ENCODE measurements around the gene SP1. TPM values are rescaled to one million over a fixed set of nuclear protein-coding genes. Genes with fewer than 3 reads are reported as not detected.
A peak's percentile ranks its signal among the peaks of the same experiment; 100 is the strongest.
"Not testable (repeated sequence)": the region's sequence is repeated elsewhere in the genome, so short reads cannot be mapped to it uniquely, and the experiment has no call there.

Gene SP1
- total RNA-seq, 1 donor from 2014 or later = 65.6 TPM

DNA sequence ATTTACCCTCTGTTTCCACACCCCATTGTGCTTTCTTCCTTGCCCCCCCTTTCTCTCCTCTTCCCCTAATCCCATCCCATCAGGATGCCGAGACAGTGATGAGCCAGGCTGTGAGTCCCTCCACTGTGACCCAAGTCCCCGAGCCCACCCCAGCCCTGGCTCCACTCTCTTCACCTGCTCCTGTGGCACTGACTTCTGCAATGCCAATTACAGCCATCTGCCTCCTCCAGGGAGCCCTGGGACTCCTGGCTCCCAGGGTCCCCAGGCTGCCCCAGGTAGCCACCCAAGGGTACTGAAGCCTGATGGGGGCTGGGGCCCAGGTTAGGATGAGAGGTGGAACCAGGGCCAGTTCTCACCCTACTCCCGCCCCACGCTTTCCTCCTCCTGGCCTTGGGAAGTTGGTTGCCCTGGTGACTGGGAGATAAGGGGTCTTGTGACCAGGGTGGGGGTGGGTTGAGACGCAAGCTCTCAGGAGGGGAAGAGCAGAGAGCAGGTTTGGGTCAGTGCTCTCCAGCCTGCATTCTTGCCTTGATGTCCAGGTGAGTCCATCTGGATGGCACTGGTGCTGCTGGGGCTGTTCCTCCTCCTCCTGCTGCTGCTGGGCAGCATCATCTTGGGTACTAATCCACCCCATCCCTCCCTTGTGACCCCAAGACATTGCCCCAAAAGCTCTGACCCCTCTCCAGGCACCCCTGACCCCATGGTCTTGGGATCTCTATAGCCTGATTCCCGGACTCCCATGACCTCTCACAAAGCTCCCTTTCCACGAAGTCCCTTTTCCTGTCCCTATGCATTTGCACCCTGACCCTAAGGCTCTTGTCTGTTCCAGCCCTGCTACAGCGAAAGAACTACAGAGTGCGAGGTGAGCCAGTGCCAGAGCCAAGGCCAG is 44.9 kb downstream of the SP1 start:
- DNase-seq (ENCODE audit: low spot score) = no peak
- Mint-ChIP-seq H3K36me3 (ENCODE audit: low read depth) (no peaks in the 10 kb centered on the region), H3K27me3 (ENCODE audit: insufficient read depth) (peaks cover 2% of the 10 kb centered on the region), H3K4me3 (no peak overlapping the region), H3K9me3 (no peaks in the 10 kb centered on the region), H3K27ac (no peak overlapping the region), H3K4me1 (ENCODE audit: low read depth) (peaks cover 17% of the 10 kb centered on the region)
- intact Hi-C loops (cut with micrococcal nuclease) = loop anchor here (10.0 kb wide), 1 partner anchor 270 kb away; no protein-coding TSS in a partner anchor

DNA sequence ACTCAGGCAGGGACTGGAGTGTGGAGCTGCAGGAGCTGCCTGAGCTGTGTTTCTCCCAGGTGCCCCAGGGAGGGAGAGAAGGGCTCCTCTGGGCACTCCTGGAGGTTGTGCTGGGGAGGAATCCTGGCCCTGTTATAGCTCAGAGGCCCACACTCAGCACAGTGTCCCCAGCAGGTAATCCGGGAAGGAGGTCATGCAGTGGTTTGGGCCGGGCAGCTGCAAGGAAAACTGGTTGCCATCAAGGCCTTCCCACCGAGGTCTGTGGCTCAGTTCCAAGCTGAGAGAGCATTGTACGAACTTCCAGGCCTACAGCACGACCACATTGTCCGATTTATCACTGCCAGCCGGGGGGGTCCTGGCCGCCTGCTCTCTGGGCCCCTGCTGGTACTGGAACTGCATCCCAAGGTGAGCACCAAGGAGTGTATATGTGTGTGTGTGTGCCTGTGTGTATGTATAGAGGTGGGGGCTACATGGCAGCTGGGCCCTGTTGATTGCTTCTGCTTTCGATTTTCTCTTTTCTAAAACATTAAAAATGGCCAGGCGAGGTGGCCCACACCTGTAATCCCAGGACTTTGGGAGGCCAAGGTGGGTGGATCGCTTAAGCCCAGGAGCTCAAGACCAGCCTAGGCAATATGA is 45.7 kb downstream of the SP1 start:
- Mint-ChIP-seq H3K36me3 (ENCODE audit: low read depth) (no peaks in the 10 kb centered on the region), H3K27ac (no peak overlapping the region), H3K27me3 (ENCODE audit: insufficient read depth) (peaks cover 2% of the 10 kb centered on the region), H3K9me3 (no peaks in the 10 kb centered on the region), H3K4me3 (no peak overlapping the region), H3K4me1 (ENCODE audit: low read depth) (peaks cover 17% of the 10 kb centered on the region)
- DNase-seq (ENCODE audit: low spot score) = no peak
- intact Hi-C loops (cut with micrococcal nuclease) = loop anchor here (10.0 kb wide), 1 partner anchor 271 kb away; no protein-coding TSS in a partner anchor

DNA sequence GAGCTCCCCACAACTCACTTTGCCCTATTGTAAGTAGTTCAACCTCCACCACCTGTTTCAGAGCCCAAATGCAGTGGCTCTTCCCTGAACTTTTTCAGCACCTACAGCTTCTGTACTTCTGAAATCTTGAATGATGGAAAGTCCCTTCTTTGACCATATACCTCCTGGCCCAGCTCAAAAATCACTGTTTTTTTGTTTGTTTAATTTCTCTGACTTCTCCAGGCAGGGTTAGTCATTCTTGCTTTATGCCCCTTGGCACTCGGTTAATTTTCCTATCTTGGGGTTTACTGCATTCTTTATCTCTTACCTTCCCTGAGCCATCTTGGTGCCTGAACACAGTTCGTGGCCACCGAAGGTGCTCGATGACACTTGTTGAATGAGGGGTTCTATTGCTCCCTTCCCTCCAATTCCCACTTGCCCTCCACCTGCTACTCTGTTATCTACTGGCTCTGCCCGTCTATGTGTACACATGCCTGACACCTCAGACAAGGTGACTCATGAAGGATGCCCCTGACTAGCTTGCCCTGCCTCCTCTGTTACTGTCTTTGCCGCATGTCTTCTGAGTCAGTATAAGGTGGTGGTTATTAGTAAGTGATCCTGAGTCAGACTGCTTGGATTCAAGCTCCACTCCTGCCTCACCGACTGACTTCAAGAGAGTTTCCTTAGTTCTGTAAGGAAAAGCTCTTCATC is 48.1 kb downstream of the SP1 start:
- Mint-ChIP-seq H3K36me3 (ENCODE audit: low read depth) (no peaks in the 10 kb centered on the region), H3K4me3 (no peak overlapping the region), H3K4me1 (ENCODE audit: low read depth) (peaks cover 9% of the 10 kb centered on the region), H3K9me3 (no peaks in the 10 kb centered on the region), H3K27ac (no peak overlapping the region), H3K27me3 (ENCODE audit: insufficient read depth) (no peaks in the 10 kb centered on the region)
- intact Hi-C loops (cut with micrococcal nuclease) = loop anchor here (10.0 kb wide), 1 partner anchor 273 kb away; no protein-coding TSS in a partner anchor
- DNase-seq (ENCODE audit: low spot score) = no peak

DNA sequence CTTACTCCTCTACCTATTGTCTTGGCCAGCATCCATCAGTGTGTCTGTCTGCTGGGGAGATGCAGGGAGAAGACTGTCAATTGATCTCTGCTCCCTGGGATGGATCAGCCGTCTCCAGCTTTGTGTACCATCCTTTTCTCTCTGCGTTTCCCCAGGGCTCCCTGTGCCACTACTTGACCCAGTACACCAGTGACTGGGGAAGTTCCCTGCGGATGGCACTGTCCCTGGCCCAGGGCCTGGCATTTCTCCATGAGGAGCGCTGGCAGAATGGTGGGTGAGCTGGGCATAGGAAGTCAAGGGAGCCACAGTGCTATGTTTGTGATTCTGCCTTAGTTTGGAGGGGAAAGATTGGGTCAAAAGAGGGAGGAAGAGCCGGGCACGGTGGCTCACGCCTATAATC is 48.8 kb downstream of the SP1 start:
- no peaks in the 10 kb centered on the region for H3K9me3 Mint-ChIP-seq
- no peaks in the 10 kb centered on the region for H3K27me3 Mint-ChIP-seq (ENCODE audit: insufficient read depth)
- no peaks in the 10 kb centered on the region for H3K36me3 Mint-ChIP-seq (ENCODE audit: low read depth)
- peaks cover 9% of the 10 kb centered on the region for H3K4me1 Mint-ChIP-seq (ENCODE audit: low read depth)
- no peak overlapping the region for H3K4me3 Mint-ChIP-seq
- no peak for DNase-seq (ENCODE audit: low spot score)
- intact Hi-C loops (cut with micrococcal nuclease) = loop anchor here (10.0 kb wide), 1 partner anchor 274 kb away; no protein-coding TSS in a partner anchor
- H3K27ac Mint-ChIP-seq = no peak overlapping the region

DNA sequence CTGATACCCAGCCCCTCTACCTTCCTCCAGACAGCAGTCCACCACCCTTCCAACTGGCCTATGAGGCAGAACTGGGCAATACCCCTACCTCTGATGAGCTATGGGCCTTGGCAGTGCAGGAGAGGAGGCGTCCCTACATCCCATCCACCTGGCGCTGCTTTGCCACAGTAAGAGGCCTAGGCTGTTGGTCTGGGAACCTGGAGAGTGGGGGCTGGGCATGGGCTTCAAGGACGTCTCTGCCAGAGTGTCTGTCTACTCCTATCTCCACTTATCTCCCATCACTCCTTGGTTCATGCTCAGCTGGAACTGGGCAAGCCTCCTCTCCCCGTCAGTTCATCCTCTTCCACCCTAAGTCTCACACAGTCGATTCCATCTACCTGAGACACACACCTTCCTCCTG is 50.1 kb downstream of the SP1 start:
- no peak overlapping the region for H3K4me3 Mint-ChIP-seq
- DNase-seq (ENCODE audit: low spot score) = no peak
- intact Hi-C loops (cut with micrococcal nuclease) = no loop called here

DNA sequence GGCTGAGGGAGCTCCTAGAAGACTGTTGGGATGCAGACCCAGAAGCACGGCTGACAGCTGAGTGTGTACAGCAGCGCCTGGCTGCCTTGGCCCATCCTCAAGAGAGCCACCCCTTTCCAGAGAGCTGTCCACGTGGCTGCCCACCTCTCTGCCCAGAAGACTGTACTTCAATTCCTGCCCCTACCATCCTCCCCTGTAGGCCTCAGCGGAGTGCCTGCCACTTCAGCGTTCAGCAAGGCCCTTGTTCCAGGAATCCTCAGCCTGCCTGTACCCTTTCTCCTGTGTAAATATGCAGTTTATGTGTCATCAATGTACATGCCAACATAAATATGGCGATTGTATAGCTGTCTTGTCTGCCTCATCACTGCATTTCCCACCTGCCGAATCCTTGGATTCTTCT is 51.2 kb downstream of the SP1 start:
- Mint-ChIP-seq H3K4me1 (ENCODE audit: low read depth) (peaks cover 9% of the 10 kb centered on the region), H3K27me3 (ENCODE audit: insufficient read depth) (no peaks in the 10 kb centered on the region), H3K36me3 (ENCODE audit: low read depth) (no peaks in the 10 kb centered on the region), H3K9me3 (no peaks in the 10 kb centered on the region), H3K4me3 (no peak overlapping the region), H3K27ac (no peak overlapping the region)
- intact Hi-C loops (cut with micrococcal nuclease) = no loop called here
- no peak for DNase-seq (ENCODE audit: low spot score)

More for the DNA sequence above, 50.1 kb downstream of the SP1 start:
- H3K27ac Mint-ChIP-seq = no peak overlapping the region
- H3K4me1 Mint-ChIP-seq (ENCODE audit: low read depth) = peaks cover 9% of the 10 kb centered on the region
- H3K27me3 Mint-ChIP-seq (ENCODE audit: insufficient read depth) = no peaks in the 10 kb centered on the region
- H3K9me3 Mint-ChIP-seq = no peaks in the 10 kb centered on the region
- H3K36me3 Mint-ChIP-seq (ENCODE audit: low read depth) = no peaks in the 10 kb centered on the region

DNA sequence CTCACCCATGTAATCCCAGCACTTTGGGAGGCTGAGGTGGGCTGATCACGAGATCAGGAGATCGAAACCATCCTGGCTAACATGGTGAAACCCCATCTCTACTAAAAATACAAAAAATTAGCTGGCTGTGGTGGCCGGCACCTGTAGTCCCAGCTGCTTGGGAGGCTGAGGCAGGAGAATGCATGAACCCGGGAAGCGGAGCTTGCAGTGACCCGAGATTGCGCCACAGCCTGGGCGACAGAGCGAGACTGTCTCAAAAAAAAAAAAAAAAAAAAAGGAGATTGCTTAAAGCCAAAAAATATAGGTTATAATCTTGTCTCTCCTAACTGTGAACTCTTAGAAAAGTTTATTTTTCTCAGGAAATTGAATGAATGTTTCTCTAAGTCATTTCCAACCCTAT is 55.4 kb downstream of the SP1 start:
- H3K27ac Mint-ChIP-seq; H3K4me3 Mint-ChIP-seq; H3K9me3 Mint-ChIP-seq; H3K36me3 Mint-ChIP-seq (ENCODE audit: low read depth); DNase-seq (ENCODE audit: low spot score); H3K4me1 Mint-ChIP-seq (ENCODE audit: low read depth); intact Hi-C loops (cut with micrococcal nuclease); H3K27me3 Mint-ChIP-seq (ENCODE audit: insufficient read depth): not testable (repeated sequence)

DNA sequence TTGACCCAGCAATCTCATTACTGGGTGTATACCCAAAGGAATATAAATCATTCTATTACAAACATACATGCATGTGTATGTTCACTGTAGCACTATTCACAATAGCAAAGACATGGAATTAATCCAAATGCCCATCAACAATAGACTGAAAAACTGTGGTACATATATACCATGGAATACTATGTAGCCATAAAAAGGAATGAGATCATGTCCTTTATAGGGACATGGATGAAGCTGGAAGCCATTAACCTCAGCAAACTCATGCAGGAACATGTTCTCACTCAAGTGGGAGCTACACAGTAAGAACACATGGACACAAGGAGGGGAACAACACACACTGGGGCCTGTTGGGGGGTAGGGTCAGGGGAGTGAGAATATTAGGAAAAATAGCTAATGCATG is 59.6 kb downstream of the SP1 start:
- peaks cover 24% of the 10 kb centered on the region for H3K4me1 Mint-ChIP-seq (ENCODE audit: low read depth)

DNA sequence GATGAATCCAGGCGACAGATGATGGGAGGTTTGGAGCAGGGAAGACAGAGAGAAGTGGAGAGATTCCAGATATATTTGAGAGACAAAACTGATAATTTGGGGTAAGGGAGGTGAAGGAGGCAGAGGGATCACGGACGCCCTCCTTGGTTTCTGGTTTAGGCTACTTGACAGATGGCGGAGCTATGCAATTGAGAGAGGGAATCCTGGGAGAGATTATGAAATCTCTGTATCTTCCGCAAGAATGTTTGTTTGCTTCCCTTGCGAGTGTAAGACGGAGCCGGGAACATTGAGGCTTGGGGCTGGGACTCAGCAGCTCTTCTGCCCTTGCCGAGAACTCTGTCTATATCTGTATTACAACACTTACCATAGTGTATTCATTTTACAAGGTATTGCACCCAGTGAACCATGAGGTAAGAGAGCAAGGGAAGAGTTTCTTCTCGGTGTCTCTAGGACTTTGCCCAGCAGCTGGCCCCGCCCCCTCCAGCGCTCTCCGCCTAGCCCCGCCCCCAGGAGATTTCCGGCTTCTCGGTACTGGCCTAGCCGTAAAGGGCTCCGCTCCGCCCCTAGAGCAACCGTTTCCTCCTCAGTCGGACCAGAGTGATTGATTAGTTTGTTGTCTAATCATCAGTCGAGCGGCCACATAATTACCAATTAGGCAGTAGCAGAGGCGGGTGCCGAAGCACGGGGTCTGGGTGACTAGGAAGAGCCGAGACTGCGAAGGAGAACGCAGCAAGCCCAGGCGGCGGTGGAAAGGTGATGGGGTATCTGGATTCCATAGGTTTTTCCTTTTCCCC is 61.3 kb downstream of the SP1 start, which contains the start of gene PRR13:
PRR13 (plus strand) TSS at position 695 of the 794 bp plus-strand sequence. CDS start 981 bp downstream, outside the sequence.
- intact Hi-C loops (cut with micrococcal nuclease) = loop anchor here (1.0 to 5.0 kb wide), 9 partner anchors 10 to 286 kb away; partner anchors contain the start of genes AAAS, CALCOCO1, ESPL1 and ITGB7
- Mint-ChIP-seq H3K4me3 (peak within 1 kb of the TSS; percentile 89), H3K36me3 (ENCODE audit: low read depth) (peaks cover 25% of the 10 kb centered on the region), H3K9me3 (no peaks in the 10 kb centered on the region), H3K27me3 (ENCODE audit: insufficient read depth) (no peaks in the 10 kb centered on the region), H3K27ac (peak within 1 kb of the TSS; percentile 86), H3K4me1 (ENCODE audit: low read depth) (peaks cover 35% of the 10 kb centered on the region)
- DNase-seq (ENCODE audit: low spot score) = peak; percentile 96

More for the DNA sequence above, 59.6 kb downstream of the SP1 start:
- Mint-ChIP-seq H3K36me3 (ENCODE audit: low read depth) (peaks cover 14% of the 10 kb centered on the region), H3K4me3 (peak overlapping the region; percentile 56)
- H3K27ac Mint-ChIP-seq; H3K27me3 Mint-ChIP-seq (ENCODE audit: insufficient read depth); intact Hi-C loops (cut with micrococcal nuclease); DNase-seq (ENCODE audit: low spot score); H3K9me3 Mint-ChIP-seq: not testable (repeated sequence)

DNA sequence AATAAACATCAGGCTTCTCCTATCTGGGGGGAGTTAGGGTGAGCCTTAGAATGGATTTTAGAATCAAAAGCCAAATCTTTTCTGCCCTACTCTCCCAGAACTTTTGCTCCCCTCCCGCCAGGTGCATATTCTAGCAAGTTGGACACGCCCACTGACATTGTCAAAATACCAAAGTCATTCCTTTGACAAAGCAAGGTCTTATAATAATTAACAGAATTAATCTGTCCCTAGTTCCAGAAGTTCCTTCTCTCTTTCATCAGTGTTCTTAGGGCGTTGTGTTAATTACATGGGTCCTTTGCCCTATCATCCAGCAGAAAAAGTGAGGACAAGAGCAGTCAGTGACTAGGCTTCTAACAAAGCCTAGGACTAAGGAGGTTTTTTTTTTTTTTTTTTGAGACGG is 64.0 kb downstream of the SP1 start:
- H3K9me3 Mint-ChIP-seq = no peaks in the 10 kb centered on the region
- H3K27ac Mint-ChIP-seq = peak overlapping the region; percentile 44
- no peaks in the 10 kb centered on the region for H3K27me3 Mint-ChIP-seq (ENCODE audit: insufficient read depth)
- H3K4me3 Mint-ChIP-seq = peak overlapping the region; percentile 89
- intact Hi-C loops (cut with micrococcal nuclease) = loop anchor here (5.0 kb wide), 1 partner anchor 237 kb away; the partner anchor contains the start of gene ITGB7
- peaks cover 39% of the 10 kb centered on the region for H3K4me1 Mint-ChIP-seq (ENCODE audit: low read depth)
- H3K36me3 Mint-ChIP-seq (ENCODE audit: low read depth) = peaks cover 38% of the 10 kb centered on the region
- DNase-seq (ENCODE audit: low spot score) = no peak

DNA sequence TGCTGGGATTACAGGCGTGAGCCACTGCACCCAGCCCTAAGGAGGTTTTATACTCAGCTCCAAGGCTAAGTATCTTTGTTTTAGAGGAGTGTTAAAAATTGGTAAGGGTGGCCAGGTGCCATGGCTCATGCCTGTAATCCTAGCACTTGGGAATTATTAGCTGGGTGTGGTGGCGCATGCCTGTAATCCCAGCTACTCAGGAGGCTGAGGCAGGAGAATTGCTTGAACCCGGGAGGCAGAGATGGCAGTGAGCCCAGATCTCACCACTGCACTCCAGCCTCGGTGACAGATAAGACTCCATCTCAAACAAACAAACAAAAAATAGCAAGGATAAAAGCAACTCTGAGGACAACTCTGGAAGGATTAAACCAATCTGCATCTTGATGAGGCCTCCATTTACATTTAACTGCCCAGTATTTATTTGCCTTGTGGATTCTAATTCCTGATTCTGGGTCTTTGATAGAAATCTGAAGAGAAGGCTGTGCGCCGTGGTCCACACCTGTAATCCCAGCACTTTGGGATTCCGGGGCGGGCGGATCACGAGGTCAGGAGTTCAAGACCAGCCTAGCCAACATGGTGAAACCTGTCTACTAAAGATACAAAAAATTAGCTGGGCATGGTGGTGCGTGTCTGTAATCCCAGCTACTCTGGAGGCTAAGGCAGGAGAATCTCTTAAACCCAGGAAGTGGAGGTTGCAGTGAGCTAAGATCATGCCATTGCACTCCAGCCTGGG is 64.8 kb downstream of the SP1 start:
- not testable (repeated sequence) for H3K9me3 Mint-ChIP-seq; H3K27me3 Mint-ChIP-seq (ENCODE audit: insufficient read depth); H3K27ac Mint-ChIP-seq; DNase-seq (ENCODE audit: low spot score)
- H3K36me3 Mint-ChIP-seq (ENCODE audit: low read depth) = peaks cover 38% of the 10 kb centered on the region
- intact Hi-C loops (cut with micrococcal nuclease) = loop anchor here (5.0 kb wide), 1 partner anchor 237 kb away; the partner anchor contains the start of gene ITGB7
- H3K4me3 Mint-ChIP-seq = peak overlapping the region; percentile 89
- peaks cover 39% of the 10 kb centered on the region for H3K4me1 Mint-ChIP-seq (ENCODE audit: low read depth)
